Body of pancreas (tissue), 4 donors: Measurements from ENCODE around the gene ABCA5. TPM values are rescaled to one million over a fixed set of nuclear protein-coding genes. Genes with fewer than 3 reads are reported as not detected.
A peak's percentile ranks its signal among the peaks of the same experiment; 100 is the strongest.

Experiments used
- ATAC-seq: fragments of 150-250 bp; one replicate; pipeline ENCODE4 v1.9.1; 2016
- DNase-seq, 4 donors: peaks; one replicate each; pipeline ENCODE4 v3.0.0-alpha.2; 2019
- H3K27ac ChIP-seq, 4 donors: fragments of 200-600 bp; sonication (generic); 1 replicate in 3 of 4; 2 replicates in 1 of 4; pipeline versions ENCODE4 v1.5.1 to v1.6.1; 2016 to 2019; ENCODE audit warnings: mild to moderate bottlenecking in 1 of 4, mixed read lengths in 1 of 4, moderate library complexity in 1 of 4
- H3K27me3 ChIP-seq, 2 donors: fragments of 200-600 bp; sonication (generic); one replicate each; pipeline ENCODE4 v1.6.0; 2016; ENCODE audit warnings: mild to moderate bottlenecking in 1 of 2
- H3K36me3 ChIP-seq, 2 donors: fragments of 200-600 bp; sonication (generic); replicated peaks in 1 of 2; 2 replicates each; pipeline ENCODE4 v1.5.1; 2016; ENCODE audit warnings: low read depth in 2 of 2; ENCODE audit not compliant: insufficient read depth in 1 of 2
- H3K4me1 ChIP-seq: fragments of 200-600 bp; sonication (generic); one replicate; pipeline ENCODE4 v1.6.0; 2016
- H3K4me3 ChIP-seq, 2 donors: fragments of 200-600 bp; sonication (generic); 1 replicate in 1 of 2; 2 replicates in 1 of 2; pipeline ENCODE4 v1.5.1; 2016 to 2019
- H3K9me3 ChIP-seq, 3 donors: fragments of 200-600 bp; sonication (generic); 1 replicate in 2 of 3; 2 replicates in 1 of 3; pipeline ENCODE4 v1.5.1; 2016
- POLR2A ChIP-seq, 3 donors: fragments of 450-650 bp; IDR thresholded peaks; one replicate each; pipeline ENCODE4 v1.6.1; 2016; ENCODE audit warnings: antibody characterized with exemption in 3 of 3, mild to moderate bottlenecking in 2 of 3
- WGBS, 2 donors: methylation state at CpG; one replicate each; pipeline ENCODE4 v1.1.5; 2017; 5-methylcytosine and 5-hydroxymethylcytosine counted together
- intact Hi-C: fragments of 100-400 bp; cut with DNase I; formaldehyde crosslinking; loops from one replicate; pipeline ENCODE4 v1.15.1; 2023
- total RNA-seq, 2 donors: library from RNA; depleted of rRNA; stranded (reverse); fragments of >200 nt; gene quantifications; one replicate each; pipeline ENCODE4 v1.1.0, GENCODE V29; 2016
- TF ChIP-seq, protein P1 (sequence below), 7 experiments: fragments of 450-650 bp in 4 of 7; fragments of 200-600 bp in 3 of 7; sonication (generic) in 3 of 7; IDR thresholded peaks; one replicate each; pipeline ENCODE4 v1.5.1; 2016 to 2019; ENCODE audit warnings: antibody characterized with exemption in 7 of 7

The ABCA5 gene
- total RNA-seq, 2 donors from 2014 or later: 93.4 to 104 TPM

DNA sequence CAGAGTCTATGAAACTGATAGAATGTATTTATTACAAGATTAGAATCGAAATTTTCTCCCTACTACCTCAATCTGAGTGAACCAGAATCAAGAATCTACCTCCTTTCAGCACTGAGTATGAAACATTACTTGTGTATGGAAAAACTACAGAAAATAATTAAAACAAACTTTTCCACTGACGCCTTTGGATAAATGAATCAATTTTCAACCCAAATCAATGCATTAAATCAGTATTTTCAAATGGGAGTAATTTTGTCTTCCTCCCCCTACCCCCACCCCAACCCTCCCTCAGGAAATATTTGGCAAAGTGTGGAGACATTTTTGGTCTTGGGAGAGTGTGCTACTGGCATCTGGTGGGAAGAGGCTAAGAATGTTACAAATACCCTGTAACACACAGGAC lies 90.5 kb downstream of the ABCA5 start:
- Histone ChIP-seq H3K4me3 (no peak overlapping the region), H3K27me3 (no peaks in the 10 kb centered on the region), H3K27ac (no peak overlapping the region), H3K36me3 (no peaks in the 10 kb centered on the region), H3K4me1 (no peaks in the 10 kb centered on the region), H3K9me3 (peaks cover 0 to 4% (median 0%) of the 10 kb centered on the region in 3 donors)
- ATAC-seq: no peak
- DNase-seq: no peak
- intact Hi-C loops: loop anchor here (5.0 kb wide), 1 partner anchor 459 kb away; no protein-coding TSS in a partner anchor
- 62 to 63% methylated on average over 2 of the region's 2 CpGs for WGBS, 2 donors
- TF ChIP-seq, protein P1, sequence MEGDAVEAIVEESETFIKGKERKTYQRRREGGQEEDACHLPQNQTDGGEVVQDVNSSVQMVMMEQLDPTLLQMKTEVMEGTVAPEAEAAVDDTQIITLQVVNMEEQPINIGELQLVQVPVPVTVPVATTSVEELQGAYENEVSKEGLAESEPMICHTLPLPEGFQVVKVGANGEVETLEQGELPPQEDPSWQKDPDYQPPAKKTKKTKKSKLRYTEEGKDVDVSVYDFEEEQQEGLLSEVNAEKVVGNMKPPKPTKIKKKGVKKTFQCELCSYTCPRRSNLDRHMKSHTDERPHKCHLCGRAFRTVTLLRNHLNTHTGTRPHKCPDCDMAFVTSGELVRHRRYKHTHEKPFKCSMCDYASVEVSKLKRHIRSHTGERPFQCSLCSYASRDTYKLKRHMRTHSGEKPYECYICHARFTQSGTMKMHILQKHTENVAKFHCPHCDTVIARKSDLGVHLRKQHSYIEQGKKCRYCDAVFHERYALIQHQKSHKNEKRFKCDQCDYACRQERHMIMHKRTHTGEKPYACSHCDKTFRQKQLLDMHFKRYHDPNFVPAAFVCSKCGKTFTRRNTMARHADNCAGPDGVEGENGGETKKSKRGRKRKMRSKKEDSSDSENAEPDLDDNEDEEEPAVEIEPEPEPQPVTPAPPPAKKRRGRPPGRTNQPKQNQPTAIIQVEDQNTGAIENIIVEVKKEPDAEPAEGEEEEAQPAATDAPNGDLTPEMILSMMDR (IDR thresholded peaks at IDR 0.05): no peak
- no peak for TF ChIP-seq POLR2A (IDR thresholded peaks at IDR 0.05)

DNA sequence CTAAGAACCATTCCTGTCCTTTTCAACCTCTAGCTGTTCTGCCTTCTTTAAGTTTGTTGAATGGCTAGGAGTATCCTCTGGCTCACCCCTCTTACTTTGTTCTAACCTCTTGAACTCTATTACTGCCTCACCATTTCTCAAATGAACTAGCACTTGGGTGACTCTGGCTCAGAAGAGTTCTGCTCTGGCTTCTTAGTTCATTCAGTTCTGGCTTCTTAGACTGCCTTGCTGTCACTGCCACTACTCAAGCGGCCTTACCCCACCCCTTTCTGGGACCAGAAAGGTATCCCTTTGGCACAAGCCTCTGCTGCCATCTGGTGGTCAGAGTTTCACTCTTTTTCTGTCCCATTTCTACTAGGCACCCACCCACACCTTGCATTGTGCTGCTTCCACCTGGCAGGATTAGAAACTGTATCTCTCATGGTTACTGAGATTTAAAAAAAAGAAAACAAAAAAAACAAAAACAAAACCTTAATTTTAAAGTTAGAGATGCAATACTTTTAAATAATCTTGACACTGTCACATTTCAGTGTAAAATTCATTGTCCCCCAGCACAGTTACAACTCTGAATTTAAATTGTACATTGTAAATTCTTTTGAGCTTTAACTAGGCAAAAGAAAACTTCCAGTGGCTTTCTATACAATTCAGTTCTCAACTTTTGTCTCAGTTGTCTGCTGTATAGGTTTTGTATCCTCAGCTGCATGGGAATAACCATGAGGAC lies 91.4 kb downstream of the ABCA5 start:
- no peaks in the 10 kb centered on the region for H3K27me3 ChIP-seq
- ATAC-seq (peak; percentile 62), DNase-seq (peak; percentile 76 to 82 (median 76))
- intact Hi-C loops: loop anchor here (5.0 kb wide), 1 partner anchor 458 kb away; no protein-coding TSS in a partner anchor
- H3K4me1 ChIP-seq: no peaks in the 10 kb centered on the region
- TF ChIP-seq POLR2A (IDR thresholded peaks at IDR 0.05): no peak
- TF ChIP-seq, protein P1 (IDR thresholded peaks at IDR 0.05): peak; percentile 33 to 78 (median 69)
- 25 to 53% methylated on average over 1 of the region's 1 CpG for WGBS, 2 donors
- H3K9me3 ChIP-seq: peaks cover 0 to 4% (median 0%) of the 10 kb centered on the region in 3 donors
- H3K36me3 ChIP-seq: no peaks in the 10 kb centered on the region
- H3K4me3 ChIP-seq: no peak overlapping the region
- no peak overlapping the region for H3K27ac ChIP-seq

DNA sequence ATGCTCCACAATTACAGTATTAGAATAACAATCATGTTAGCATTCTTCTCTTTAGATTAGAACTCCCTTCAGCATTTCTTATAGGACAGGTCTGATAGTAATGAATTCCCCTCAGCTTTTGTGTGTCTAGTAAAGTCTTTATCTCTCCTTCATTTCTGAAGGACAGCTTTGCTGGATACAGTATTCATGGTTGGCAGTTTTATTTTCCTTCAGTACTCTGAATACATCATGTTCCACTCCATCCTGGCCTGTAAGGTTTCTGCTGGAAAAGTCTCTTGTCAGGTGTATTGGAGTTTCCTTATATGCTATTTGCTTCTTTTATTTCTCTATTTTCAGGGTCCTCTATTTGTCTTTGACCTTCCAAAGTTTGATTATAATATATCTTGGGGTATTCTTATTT lies 94.3 kb downstream of the ABCA5 start:
- intact Hi-C loops: no loop called here
- H3K4me3 ChIP-seq: no peak overlapping the region
- no peak for TF ChIP-seq POLR2A (IDR thresholded peaks at IDR 0.05)
- TF ChIP-seq, protein P1 (IDR thresholded peaks at IDR 0.05): no peak
- DNase-seq (no peak), ATAC-seq (no peak)
- no peaks in the 10 kb centered on the region for H3K36me3 ChIP-seq
- H3K27ac ChIP-seq: no peak overlapping the region
- no peaks in the 10 kb centered on the region for H3K27me3 ChIP-seq
- H3K4me1 ChIP-seq: no peaks in the 10 kb centered on the region
- peaks cover 0 to 4% (median 0%) of the 10 kb centered on the region in 3 donors for H3K9me3 ChIP-seq

DNA sequence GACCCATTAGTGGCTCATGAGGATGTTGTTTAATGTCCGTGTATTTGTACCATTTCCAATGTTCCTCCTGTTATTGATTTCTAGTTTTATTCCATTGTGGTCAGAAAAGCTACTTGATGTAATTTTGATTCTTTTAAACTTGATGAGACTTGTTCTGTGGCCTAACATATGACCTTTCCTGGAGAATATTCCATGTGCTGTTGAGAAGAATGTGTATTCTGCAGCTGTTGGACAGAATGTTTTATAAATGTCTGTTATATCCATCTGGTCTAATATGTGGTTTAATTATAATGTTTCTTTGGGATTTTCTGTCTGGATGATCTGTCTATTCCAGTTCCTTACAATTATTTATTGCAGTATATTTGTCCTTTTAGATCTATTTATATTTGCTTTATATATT lies 95.4 kb downstream of the ABCA5 start:
- H3K9me3 ChIP-seq: peaks cover 0 to 4% (median 0%) of the 10 kb centered on the region in 3 donors
- no peak overlapping the region for H3K4me3 ChIP-seq
- DNase-seq: no peak
- H3K27ac ChIP-seq: no peak overlapping the region
- no peak for ATAC-seq
- no peaks in the 10 kb centered on the region for H3K4me1 ChIP-seq
- 73 to 79% methylated on average over 1 of the region's 1 CpG for WGBS, 2 donors
- no peaks in the 10 kb centered on the region for H3K27me3 ChIP-seq
- TF ChIP-seq, protein P1 (IDR thresholded peaks at IDR 0.05): no peak
- TF ChIP-seq POLR2A (IDR thresholded peaks at IDR 0.05): no peak
- H3K36me3 ChIP-seq: no peaks in the 10 kb centered on the region
- intact Hi-C loops: no loop called here

DNA sequence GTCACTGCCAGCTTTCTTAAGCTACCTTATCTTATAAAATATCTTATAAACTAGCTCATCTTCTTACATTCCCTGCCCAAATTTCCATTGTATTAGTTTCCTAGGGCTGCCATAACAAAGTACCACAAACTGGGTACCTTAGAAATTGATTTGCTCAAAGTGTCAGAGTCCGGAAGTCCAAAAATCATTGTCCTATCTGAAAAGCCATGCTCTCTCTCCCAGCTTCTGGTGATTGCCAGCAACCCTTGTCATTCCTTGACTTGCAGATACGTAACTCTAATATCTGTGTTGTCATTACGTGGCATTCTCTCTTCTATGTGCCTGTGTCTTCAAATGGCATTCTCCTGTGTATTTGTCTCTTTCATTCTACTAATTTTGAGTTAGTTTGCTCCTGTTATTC lies 96.0 kb downstream of the ABCA5 start:
- ATAC-seq (no peak), DNase-seq (no peak)
- no peaks in the 10 kb centered on the region for H3K27me3 ChIP-seq
- H3K27ac ChIP-seq: no peak overlapping the region
- H3K4me1 ChIP-seq: no peaks in the 10 kb centered on the region
- H3K4me3 ChIP-seq: no peak overlapping the region
- H3K36me3 ChIP-seq: no peaks in the 10 kb centered on the region
- 92 to 96% methylated on average over 3 of the region's 3 CpGs for WGBS, 2 donors
- H3K9me3 ChIP-seq: peaks cover 0 to 4% (median 0%) of the 10 kb centered on the region in 3 donors
- intact Hi-C loops: no loop called here
- TF ChIP-seq POLR2A (IDR thresholded peaks at IDR 0.05): no peak
- TF ChIP-seq, protein P1 (IDR thresholded peaks at IDR 0.05): no peak
